Memory B cell (primary cell): ENCODE data around the gene SRSF12.

Experiments used
- ATAC-seq: fragments of 150-1000 bp; cut with Tn5 transposase; 2 replicates; pipeline ENCODE4 v1.10.0; 2021; ENCODE audit warnings: low read depth, mild to moderate bottlenecking, moderate library complexity
- DNase-seq, 2 donors: peaks; one replicate each; pipeline ENCODE4 v3.0.0; 2022; ENCODE audit warnings: low spot score in 2 of 2
- H3K27ac Mint-ChIP-seq: one replicate; pipeline ENCODE4 v1.8.0; 2022; ENCODE audit warnings: mild to moderate bottlenecking, moderate library complexity, mixed read lengths
- H3K27me3 Mint-ChIP-seq: one replicate; pipeline ENCODE4 v1.8.0; 2022; ENCODE audit warnings: mixed read lengths
- H3K36me3 Mint-ChIP-seq: one replicate; pipeline ENCODE4 v1.8.0; 2022; ENCODE audit warnings: mild to moderate bottlenecking, mixed read lengths
- H3K4me1 Mint-ChIP-seq: one replicate; pipeline ENCODE4 v1.8.0; 2022; ENCODE audit warnings: mixed read lengths
- H3K4me3 Mint-ChIP-seq: one replicate; pipeline ENCODE4 v1.8.0; 2022; ENCODE audit warnings: mild to moderate bottlenecking, moderate library complexity, mixed read lengths
- H3K9me3 Mint-ChIP-seq: one replicate; pipeline ENCODE4 v1.8.0; 2022; ENCODE audit warnings: mixed read lengths

The SRSF12 gene

DNA sequence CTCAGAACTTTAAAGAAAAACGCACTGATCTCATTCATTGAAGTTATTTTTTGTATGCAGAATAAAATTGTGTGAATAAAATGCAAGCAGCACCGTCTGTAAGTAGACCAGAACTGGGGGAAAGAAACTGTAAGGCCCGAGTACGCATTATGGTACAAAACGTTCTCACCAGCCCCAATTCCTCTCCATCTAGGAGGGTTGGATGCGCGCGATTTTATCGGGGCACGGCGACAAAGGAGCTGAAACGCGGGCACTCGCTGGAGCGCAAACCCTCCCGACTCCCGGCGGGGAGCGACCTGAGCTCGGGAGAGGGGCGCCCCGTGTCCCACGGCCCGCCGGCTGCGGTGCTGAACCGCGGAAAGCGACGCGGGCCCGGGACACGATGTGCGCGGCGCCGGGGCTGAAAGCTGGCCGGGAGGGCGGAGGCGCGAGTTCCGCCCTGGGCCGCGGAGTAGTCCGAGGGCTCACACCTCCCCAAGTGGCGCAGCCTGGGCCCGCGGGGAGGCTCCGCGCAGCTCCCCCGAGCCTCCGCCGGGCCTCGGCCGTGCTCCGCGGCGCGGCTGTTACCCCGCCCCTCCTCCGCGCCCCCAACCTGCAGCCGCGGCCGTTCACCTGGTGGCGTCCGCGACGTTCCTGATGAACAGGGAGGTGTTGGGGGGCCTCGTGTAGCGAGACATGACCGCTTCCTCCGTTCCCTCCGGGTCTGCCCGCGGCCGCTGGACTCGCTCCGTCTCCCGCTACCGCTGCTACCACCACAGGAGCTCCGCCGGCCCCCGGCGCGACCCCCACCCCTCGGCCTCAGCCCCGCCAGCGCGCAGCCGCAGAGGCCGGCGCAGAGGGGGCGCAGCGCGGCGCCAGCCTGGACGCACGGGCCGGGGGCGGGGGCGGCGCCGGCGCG is at the start of gene SRSF12:
SRSF12 (minus strand) TSS at position 861 of the 898 bp plus-strand sequence; CDS start at position 677, 184 bp downstream.
- Mint-ChIP-seq H3K36me3 (peaks cover 4% of the 10 kb centered on the region), H3K27ac (no peak within 1 kb of the TSS), H3K4me3 (peak within 1 kb of the TSS; percentile 84), H3K27me3 (no peaks in the 10 kb centered on the region), H3K9me3 (peaks cover 2% of the 10 kb centered on the region), H3K4me1 (peaks cover 6% of the 10 kb centered on the region)
- peak; percentile 89 for ATAC-seq
- peak; percentile 27 to 44 for DNase-seq

DNA sequence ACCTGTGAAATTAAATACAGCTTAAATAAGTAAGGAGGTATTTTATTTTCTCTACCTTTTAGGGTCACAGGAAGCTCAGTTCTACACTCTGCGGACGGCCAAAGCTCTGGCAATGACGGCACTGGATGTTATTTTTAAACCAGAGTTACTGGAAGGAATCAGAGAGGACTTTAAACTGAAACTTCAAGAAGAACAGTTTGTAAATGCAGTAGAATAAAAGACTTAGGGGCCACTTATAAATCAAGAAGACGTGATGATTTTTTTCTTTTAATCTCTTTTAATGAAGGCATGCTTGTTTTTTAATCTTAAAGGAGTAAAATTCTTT is 44.1 kb upstream of the SRSF12 start:
- no peaks in the 10 kb centered on the region for H3K27me3 Mint-ChIP-seq
- no peak overlapping the region for H3K4me3 Mint-ChIP-seq
- peaks cover 25% of the 10 kb centered on the region for H3K36me3 Mint-ChIP-seq
- no peaks in the 10 kb centered on the region for H3K9me3 Mint-ChIP-seq
- no peak overlapping the region for H3K27ac Mint-ChIP-seq
- no peaks in the 10 kb centered on the region for H3K4me1 Mint-ChIP-seq
- DNase-seq (no peak), ATAC-seq (no peak)

DNA sequence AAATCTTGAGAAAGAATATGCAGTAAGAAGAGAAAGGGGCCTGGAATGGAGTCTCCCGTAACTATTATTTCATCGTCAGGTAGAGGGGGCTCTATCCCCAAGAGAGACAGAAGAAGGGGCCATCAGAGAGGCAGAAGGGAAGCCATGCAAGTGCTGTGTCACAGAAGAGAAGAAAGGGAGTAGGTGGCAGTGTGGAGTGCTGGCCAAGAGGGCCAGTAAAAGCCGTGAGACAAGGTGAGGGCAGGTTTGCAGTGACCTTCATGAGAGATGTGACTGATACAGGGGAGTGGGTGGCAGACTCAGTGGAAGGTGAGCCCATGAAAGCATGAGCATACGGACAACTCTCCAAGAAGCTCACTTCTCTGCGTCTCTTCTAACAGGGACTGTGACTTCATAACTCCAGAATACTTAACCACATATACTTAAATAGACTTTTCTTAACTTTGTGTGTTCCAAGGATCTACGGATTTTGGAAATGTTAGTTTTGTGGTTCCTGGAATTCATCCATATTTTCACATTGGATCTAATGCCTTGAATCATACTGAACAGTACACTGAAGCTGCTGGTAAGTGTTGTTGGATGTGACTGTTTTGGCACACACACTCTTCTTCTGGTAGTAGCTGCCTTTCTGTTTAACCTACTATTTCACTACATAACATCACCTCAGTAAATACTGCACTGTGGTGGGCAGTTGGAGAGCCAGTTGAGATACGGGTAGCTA is 43.6 kb upstream of the SRSF12 start:
- Mint-ChIP-seq H3K9me3 (no peaks in the 10 kb centered on the region), H3K4me3 (no peak overlapping the region), H3K4me1 (no peaks in the 10 kb centered on the region), H3K36me3 (peaks cover 26% of the 10 kb centered on the region), H3K27me3 (no peaks in the 10 kb centered on the region), H3K27ac (peak overlapping the region; percentile 0)
- ATAC-seq: no peak
- no peak for DNase-seq

DNA sequence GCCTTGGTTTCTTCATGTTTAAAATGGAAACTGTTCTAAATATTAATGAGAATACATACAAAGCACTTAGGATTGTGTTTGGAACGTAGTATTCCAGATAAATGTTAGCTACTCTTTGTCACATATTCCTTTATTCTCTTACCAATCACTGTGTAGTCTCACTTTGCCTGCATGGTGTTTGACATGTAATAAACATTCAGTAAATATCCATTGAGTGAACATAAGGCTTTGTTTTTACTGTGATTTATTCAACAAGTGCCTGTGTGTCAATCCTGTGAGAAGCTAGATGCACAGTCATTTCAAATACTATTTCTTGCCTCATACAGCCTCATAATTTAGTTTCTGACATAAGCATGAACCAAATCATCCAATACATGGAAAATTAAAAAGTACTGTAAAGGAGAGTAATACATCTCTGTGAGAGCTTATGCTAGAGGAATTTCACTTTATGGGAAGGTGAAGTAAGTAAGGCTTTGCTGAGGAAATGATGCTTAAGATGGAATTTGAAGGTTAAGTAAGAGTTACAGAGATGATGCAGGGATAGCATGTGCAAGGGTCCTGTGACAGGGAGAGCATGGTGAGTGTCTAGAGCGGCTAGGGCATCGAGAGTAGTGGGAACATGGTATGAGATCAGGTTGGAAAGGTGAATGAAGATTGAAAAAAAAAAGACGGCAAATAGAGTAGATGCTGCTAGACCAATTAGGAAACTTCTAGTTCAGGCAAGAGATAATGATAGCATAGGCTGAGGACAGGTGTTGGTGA is 42.6 kb upstream of the SRSF12 start:
- Mint-ChIP-seq H3K9me3 (no peaks in the 10 kb centered on the region), H3K36me3 (peaks cover 28% of the 10 kb centered on the region), H3K27ac (peak overlapping the region; percentile 0), H3K4me1 (no peaks in the 10 kb centered on the region), H3K4me3 (no peak overlapping the region), H3K27me3 (no peaks in the 10 kb centered on the region)
- ATAC-seq (no peak), DNase-seq (no peak)

DNA sequence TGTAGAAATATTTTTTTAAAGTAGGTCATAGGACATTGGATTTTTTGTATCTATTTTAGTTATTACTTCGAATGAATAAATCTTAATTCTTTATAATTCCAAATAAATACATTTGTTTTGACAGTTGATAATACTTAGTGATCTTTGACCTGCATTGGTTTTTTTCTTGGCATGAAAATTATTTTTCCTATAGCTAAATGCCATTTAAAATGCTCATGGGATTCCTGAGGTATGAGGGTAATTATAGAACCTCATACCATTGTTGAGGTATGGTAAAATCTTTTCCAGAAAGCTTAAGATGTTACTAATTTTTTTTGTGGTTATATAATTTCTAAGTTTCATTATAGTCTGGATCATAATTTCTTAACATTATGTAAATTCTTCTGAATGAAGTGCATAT is 36.3 kb upstream of the SRSF12 start:
- ATAC-seq (no peak), DNase-seq (no peak)
- Mint-ChIP-seq H3K4me3 (no peak overlapping the region), H3K9me3 (no peaks in the 10 kb centered on the region), H3K27ac (no peak overlapping the region), H3K27me3 (no peaks in the 10 kb centered on the region), H3K4me1 (no peaks in the 10 kb centered on the region), H3K36me3 (peaks cover 12% of the 10 kb centered on the region)

DNA sequence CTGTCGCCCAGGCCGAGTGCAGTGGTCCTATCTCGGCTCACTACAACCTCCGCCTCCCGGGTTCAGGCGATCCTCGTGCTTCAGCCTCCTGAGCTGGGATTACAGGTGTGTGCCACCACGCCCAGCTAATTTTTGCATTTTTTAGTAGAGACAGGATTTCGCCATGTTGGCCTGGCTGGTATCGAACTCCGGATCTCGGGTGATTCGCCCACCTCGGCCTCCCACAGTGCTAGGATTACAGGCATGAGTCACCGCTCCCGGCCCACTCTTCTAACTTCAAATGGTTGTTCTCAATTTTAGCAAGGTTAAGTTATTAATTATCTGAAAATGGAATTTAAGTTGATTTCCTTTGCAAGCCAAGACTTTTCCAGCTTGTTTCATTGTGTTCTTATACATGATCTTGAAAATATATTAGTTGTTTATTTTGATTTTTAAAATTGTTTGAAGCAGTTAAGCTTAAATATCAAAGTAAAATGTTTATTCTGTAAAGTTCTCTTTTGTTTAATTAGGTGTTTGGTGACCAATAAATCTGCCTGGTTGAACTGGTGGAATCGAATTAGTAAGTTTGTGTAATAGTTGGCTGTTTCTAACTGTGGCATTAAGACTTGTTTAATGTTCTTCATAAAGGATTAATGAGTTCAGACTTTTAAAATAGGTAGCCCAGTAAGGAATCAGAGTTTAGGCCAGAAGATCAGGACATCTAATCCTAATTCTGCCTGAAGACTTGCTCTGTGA is 30.3 kb upstream of the SRSF12 start:
- DNase-seq: no peak
- peaks cover 4% of the 10 kb centered on the region for H3K36me3 Mint-ChIP-seq
- peaks cover 10% of the 10 kb centered on the region for H3K4me1 Mint-ChIP-seq
- no peaks in the 10 kb centered on the region for H3K9me3 Mint-ChIP-seq
- H3K27ac Mint-ChIP-seq: peak overlapping the region; percentile 26
- no peaks in the 10 kb centered on the region for H3K27me3 Mint-ChIP-seq
- no peak for ATAC-seq
- H3K4me3 Mint-ChIP-seq: no peak overlapping the region

DNA sequence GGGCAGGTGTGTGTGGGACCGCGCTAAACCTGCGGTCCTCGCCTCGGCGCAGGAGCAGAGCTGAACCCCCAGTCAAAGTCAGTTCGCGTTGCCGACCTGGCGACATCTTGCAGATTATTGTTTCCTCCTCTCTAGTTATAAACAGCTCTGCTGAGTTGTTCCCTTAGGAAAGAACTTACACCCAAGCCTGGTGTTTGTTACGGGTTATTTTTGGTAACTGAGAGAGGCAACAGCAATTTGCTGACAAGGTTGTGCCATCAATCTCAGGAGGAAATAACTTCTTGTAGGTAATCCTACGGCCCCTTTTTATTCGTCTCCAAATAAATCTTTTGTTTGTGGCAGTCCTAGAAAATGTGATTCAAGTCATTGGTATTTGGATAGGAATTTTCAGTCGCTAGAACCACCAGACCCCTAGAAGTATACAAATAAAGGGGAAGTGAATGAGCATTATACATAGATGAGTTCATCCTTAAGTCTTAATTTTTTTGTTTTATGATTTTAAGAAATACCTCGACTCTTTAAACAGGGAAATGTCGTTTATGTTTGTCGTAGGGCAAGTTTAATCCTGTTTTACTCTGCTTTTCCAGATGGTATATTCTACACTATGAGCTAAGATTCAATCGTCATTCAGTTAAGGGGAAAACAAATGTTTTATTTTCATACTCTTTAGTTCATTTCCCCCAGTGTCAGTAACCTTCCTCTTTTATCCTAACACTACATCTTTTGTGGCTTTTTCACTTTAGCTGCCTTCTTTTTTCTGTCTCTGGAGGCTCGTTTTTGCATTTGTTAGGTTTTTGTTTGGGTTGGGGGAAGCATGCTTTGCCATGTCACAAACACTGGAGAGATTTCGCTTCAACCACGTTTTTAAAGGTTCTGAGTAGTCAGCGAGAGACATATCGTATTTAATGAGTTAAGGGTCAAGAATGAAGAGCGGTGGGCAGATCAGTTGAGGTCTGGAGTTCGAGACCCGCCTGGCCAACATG is 29.1 kb upstream of the SRSF12 start:
- peak; percentile 13 for ATAC-seq
- H3K27me3 Mint-ChIP-seq: no peaks in the 10 kb centered on the region
- H3K4me3 Mint-ChIP-seq: peak overlapping the region; percentile 59
- peaks cover 4% of the 10 kb centered on the region for H3K36me3 Mint-ChIP-seq
- H3K4me1 Mint-ChIP-seq: peaks cover 10% of the 10 kb centered on the region
- H3K27ac Mint-ChIP-seq: peak overlapping the region; percentile 45
- no peaks in the 10 kb centered on the region for H3K9me3 Mint-ChIP-seq
- peak in 1 of 2 donors; percentile 11 for DNase-seq

DNA sequence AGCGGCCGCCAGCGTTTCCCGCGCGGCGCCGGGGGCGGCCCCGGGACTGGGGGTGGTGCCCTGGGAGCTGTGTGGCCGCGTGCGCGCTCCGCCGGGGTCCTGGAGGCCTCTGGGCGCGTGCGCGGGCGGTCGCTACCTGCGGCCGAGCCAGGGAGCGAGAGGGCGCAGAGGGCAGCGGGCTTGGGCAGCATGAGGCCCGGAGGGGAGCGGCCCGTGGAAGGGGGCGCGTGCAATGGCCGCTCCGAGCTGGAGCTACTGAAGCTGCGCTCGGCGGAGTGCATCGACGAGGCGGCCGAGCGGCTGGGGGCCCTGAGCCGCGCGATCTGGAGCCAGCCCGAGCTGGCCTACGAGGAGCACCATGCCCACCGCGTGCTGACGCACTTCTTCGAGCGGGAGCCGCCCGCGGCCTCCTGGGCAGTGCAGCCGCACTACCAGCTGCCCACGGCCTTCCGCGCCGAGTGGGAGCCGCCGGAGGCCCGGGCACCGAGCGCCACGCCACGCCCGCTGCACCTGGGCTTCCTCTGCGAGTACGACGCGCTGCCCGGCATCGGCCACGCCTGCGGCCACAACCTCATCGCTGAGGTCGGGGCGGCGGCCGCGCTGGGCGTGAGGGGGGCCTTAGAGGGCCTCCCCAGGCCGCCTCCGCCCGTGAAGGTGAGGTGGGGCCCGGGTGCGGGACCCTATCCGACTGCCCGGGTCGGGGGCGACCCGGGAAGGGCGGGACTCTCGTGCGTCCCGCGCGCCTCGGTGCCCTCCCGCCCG is 28.3 kb upstream of the SRSF12 start, which contains the start of gene PM20D2:
PM20D2 (plus strand) TSS at position 100 of the 762 bp plus-strand sequence; CDS start at position 190, 90 bp downstream.
- Mint-ChIP-seq H3K9me3 (no peaks in the 10 kb centered on the region), H3K27ac (peak within 1 kb of the TSS; percentile 98), H3K4me1 (peaks cover 10% of the 10 kb centered on the region), H3K4me3 (peak within 1 kb of the TSS; percentile 98), H3K27me3 (no peaks in the 10 kb centered on the region), H3K36me3 (peaks cover 4% of the 10 kb centered on the region)
- peak; percentile 62 to 67 for DNase-seq
- ATAC-seq: peak; percentile 72

DNA sequence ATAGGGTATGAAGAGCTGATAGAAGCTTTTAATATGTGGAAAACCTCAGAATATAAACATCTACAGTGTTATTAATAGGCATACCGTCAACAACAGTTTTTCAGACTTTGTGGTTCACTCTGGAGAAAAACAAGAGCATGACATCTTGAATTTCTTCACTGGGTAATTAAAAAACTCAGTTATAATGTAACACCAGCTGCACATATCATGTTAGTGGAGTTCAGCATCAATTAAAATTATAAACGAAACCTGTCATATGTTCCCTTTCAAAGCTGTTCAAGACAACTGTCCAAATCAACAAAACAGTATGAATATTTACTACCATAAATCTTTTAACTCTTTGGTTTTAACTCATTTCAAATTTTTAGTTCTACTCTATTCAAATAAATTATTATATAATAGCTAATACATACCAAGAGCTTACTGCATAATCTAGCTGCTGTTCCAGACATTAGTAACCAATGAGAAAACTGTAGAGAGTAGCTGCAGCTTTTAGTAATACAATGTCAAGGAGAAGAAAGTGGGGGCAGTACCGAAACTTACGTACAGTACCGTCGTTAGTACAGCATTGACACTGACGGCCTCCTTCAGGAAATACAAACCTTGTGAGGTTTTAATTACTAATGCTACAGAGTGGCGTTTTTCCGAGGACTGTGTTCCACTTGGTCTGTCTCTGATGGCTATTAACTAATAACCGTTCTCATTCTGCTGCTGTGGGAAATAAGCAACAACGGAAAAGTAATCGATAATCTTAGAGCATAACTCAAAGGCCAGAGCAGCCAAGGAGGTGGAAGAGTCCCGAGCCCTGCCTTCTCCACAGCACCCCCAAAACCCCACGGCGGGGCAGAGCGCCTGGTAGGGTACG is 27.5 kb upstream of the SRSF12 start:
- Mint-ChIP-seq H3K4me3 (peak overlapping the region; percentile 98), H3K27ac (peak overlapping the region; percentile 98), H3K27me3 (no peaks in the 10 kb centered on the region), H3K9me3 (no peaks in the 10 kb centered on the region), H3K4me1 (peaks cover 10% of the 10 kb centered on the region), H3K36me3 (peaks cover 4% of the 10 kb centered on the region)
- ATAC-seq: peak; percentile 78
- DNase-seq: peak in 1 of 2 donors; percentile 42

DNA sequence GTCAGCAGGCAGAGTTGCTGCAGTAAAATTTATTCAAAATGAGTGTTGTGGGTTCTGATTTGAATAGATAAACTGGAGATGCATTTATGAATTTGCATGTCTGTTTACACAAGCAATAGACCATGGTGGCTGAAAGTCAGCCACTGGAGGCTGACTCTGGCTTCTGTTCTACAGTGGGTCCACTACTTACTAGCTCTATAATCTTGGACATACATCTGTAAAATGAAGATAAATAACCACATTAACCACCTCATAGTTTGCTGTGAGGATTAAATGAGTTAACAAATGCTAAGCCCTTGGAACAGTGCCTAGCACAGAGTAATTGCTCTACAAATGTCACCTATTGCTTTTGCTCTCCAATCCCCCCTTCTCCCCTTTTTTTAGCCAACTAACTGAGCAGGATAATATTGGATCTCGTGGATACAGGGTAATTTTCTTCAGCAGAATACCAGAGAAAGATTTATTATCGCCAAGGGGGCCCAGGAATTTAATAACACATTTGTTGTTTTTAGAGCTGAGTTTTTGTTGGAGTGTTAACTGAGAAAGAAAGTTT is 26.6 kb upstream of the SRSF12 start:
- Mint-ChIP-seq H3K4me3 (no peak overlapping the region), H3K9me3 (no peaks in the 10 kb centered on the region), H3K36me3 (peaks cover 3% of the 10 kb centered on the region), H3K27ac (peak overlapping the region; percentile 47), H3K4me1 (peaks cover 10% of the 10 kb centered on the region), H3K27me3 (no peaks in the 10 kb centered on the region)
- ATAC-seq (no peak), DNase-seq (no peak)
